Endothelial cell of umbilical vein (primary cell): ENCODE data around the gene CEP128.

Experiments used
- POLR2AphosphoS5 ChIP-seq: IDR thresholded peaks from 2 replicates; pipeline ENCODE4 v1.6.1; 2012; ENCODE audit warnings: low read depth, mild to moderate bottlenecking, control low read depth, low read length, moderate library complexity; ENCODE audit not compliant: insufficient read depth
- TF ChIP-seq, protein P1 (sequence below), 2 donors: IDR thresholded peaks; 1 replicate in 1 of 2; 2 replicates in 1 of 2; pipeline ENCODE4 v1.5.1; 2011; ENCODE audit warnings: low read length in 2 of 2, mild to moderate bottlenecking in 2 of 2, moderate library complexity in 2 of 2, control low read depth in 1 of 2, inconsistent platforms in 1 of 2, low read depth in 1 of 2; ENCODE audit not compliant: insufficient read depth in 1 of 2; ENCODE audit errors: extremely low read depth in 1 of 2

- TF ChIP-seq, protein P1, sequence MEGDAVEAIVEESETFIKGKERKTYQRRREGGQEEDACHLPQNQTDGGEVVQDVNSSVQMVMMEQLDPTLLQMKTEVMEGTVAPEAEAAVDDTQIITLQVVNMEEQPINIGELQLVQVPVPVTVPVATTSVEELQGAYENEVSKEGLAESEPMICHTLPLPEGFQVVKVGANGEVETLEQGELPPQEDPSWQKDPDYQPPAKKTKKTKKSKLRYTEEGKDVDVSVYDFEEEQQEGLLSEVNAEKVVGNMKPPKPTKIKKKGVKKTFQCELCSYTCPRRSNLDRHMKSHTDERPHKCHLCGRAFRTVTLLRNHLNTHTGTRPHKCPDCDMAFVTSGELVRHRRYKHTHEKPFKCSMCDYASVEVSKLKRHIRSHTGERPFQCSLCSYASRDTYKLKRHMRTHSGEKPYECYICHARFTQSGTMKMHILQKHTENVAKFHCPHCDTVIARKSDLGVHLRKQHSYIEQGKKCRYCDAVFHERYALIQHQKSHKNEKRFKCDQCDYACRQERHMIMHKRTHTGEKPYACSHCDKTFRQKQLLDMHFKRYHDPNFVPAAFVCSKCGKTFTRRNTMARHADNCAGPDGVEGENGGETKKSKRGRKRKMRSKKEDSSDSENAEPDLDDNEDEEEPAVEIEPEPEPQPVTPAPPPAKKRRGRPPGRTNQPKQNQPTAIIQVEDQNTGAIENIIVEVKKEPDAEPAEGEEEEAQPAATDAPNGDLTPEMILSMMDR (IDR thresholded peaks at IDR 0.05; ENCODE audit: extremely low read depth in 1 of 2, insufficient read depth in 1 of 2, low read depth in 1 of 2, low read length in 2 of 2): no peak
- TF ChIP-seq POLR2AphosphoS5: no peak
Observed at GRCh38 chr14:80681651-80682050, 259.9 kb downstream of the CEP128 start.
